Measurements from ENCODE around the gene AVL9.

AVL9 gene

DNA sequence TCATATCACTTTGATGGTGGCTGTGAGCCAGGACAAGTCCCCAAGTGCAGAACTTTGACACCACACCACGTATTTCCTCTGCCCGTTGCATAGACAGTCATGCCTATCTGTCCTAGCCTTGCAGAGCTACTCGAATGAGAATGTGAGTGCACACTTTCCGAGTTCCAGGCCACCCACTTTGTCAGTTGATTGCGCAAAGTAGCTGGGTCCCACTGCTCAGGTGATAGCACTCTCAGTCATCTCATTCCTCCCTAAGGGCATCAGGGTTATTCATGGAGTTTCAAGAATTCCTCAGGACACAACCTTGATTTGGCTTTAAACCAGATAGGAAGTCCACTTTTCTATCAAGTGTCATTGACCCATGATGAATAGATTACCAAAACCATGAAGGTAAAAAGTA is 24.4 kb upstream of the AVL9 start:
- H3K4me2 ChIP-seq (ENCODE audit: low read length): no peak overlapping the region
- H3K79me2 ChIP-seq (ENCODE audit: insufficient read depth, low read length): no peaks in the 10 kb centered on the region
- H3K36me3 ChIP-seq (ENCODE audit: insufficient read depth, low read length): no peaks in the 10 kb centered on the region
- H3K27ac ChIP-seq (ENCODE audit: low read depth, low read length, poor library complexity, severe bottlenecking): no peak overlapping the region
- H4K20me1 ChIP-seq (ENCODE audit: insufficient read depth, low read length): no peaks in the 10 kb centered on the region
- H3K9me3 ChIP-seq (ENCODE audit: low read length): no peaks in the 10 kb centered on the region
- no peaks in the 10 kb centered on the region for H3F3A ChIP-seq (ENCODE audit: insufficient read depth, low read length)
- no peaks in the 10 kb centered on the region for H3K9me2 ChIP-seq (ENCODE audit: low read depth, low read length)
- no peak overlapping the region for H2AFZ ChIP-seq (ENCODE audit: low read length)
- H3K27me3 ChIP-seq (ENCODE audit: insufficient read depth, low read length): no peaks in the 10 kb centered on the region
- H3K4me1 ChIP-seq (ENCODE audit: insufficient read depth, low read length, severe bottlenecking): no peaks in the 10 kb centered on the region
- no peak overlapping the region for H3K9ac ChIP-seq (ENCODE audit: low read length)
- no peak for TF ChIP-seq EZH2 (IDR thresholded peaks at IDR 0.05; ENCODE audit: borderline replicate concordance, low read length)
- H3K4me3 ChIP-seq (ENCODE audit: low read depth, low read length, poor library complexity, severe bottlenecking): no peak overlapping the region

DNA sequence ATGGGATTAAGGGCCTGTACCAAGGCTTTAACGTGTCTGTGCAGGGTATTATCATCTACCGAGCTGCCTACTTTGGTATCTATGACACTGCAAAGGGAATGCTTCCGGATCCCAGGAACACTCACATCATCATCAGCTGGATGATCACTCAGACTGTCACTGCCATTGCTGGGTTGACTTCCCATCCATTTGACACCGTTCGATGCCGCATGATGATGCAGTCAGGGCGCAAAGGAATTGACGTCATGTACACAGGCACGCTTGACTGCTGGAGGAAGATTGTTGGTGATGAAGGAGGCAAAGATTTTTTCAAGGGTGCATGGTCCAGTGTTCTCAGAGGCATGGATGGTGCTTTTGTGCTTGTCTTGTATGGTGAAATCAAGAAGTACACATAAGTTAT is 23.3 kb upstream of the AVL9 start:
- H3K4me2 ChIP-seq (ENCODE audit: low read length): no peak overlapping the region
- no peaks in the 10 kb centered on the region for H3K4me1 ChIP-seq (ENCODE audit: insufficient read depth, low read length, severe bottlenecking)
- no peaks in the 10 kb centered on the region for H3K9me2 ChIP-seq (ENCODE audit: low read depth, low read length)
- no peak overlapping the region for H3K4me3 ChIP-seq (ENCODE audit: low read depth, low read length, poor library complexity, severe bottlenecking)
- no peaks in the 10 kb centered on the region for H3K9me3 ChIP-seq (ENCODE audit: low read length)
- no peaks in the 10 kb centered on the region for H3K79me2 ChIP-seq (ENCODE audit: insufficient read depth, low read length)
- no peaks in the 10 kb centered on the region for H3K36me3 ChIP-seq (ENCODE audit: insufficient read depth, low read length)
- no peak overlapping the region for H3K27ac ChIP-seq (ENCODE audit: low read depth, low read length, poor library complexity, severe bottlenecking)
- H3F3A ChIP-seq (ENCODE audit: insufficient read depth, low read length): no peaks in the 10 kb centered on the region
- H2AFZ ChIP-seq (ENCODE audit: low read length): no peak overlapping the region
- H4K20me1 ChIP-seq (ENCODE audit: insufficient read depth, low read length): no peaks in the 10 kb centered on the region
- H3K9ac ChIP-seq (ENCODE audit: low read length): no peak overlapping the region
- H3K27me3 ChIP-seq (ENCODE audit: insufficient read depth, low read length): no peaks in the 10 kb centered on the region
- no peak for TF ChIP-seq EZH2 (IDR thresholded peaks at IDR 0.05; ENCODE audit: borderline replicate concordance, low read length)
- no peak for TF ChIP-seq CTCF (IDR thresholded peaks at IDR 0.05; ENCODE audit: low read length)

GRCh38 chr7:32474008-32474407 is 21.3 kb upstream of the AVL9 start:
- TF ChIP-seq CTCF (IDR thresholded peaks at IDR 0.05; ENCODE audit: low read length) (no peak), EZH2 (IDR thresholded peaks at IDR 0.05; ENCODE audit: borderline replicate concordance, low read length) (no peak)
- no peaks in the 10 kb centered on the region for H3K4me1 ChIP-seq (ENCODE audit: insufficient read depth, low read length, severe bottlenecking)
- no peak overlapping the region for H3K4me2 ChIP-seq (ENCODE audit: low read length)
- no peaks in the 10 kb centered on the region for H3F3A ChIP-seq (ENCODE audit: insufficient read depth, low read length)
- no peaks in the 10 kb centered on the region for H3K27me3 ChIP-seq (ENCODE audit: insufficient read depth, low read length)
- no peak overlapping the region for H3K9ac ChIP-seq (ENCODE audit: low read length)
- no peak overlapping the region for H3K27ac ChIP-seq (ENCODE audit: low read depth, low read length, poor library complexity, severe bottlenecking)
- no peaks in the 10 kb centered on the region for H3K9me2 ChIP-seq (ENCODE audit: low read depth, low read length)
- H4K20me1 ChIP-seq (ENCODE audit: insufficient read depth, low read length): no peaks in the 10 kb centered on the region
- H3K4me3 ChIP-seq (ENCODE audit: low read depth, low read length, poor library complexity, severe bottlenecking): no peak overlapping the region
- no peak overlapping the region for H2AFZ ChIP-seq (ENCODE audit: low read length)
- no peaks in the 10 kb centered on the region for H3K9me3 ChIP-seq (ENCODE audit: low read length)
- no peaks in the 10 kb centered on the region for H3K79me2 ChIP-seq (ENCODE audit: insufficient read depth, low read length)
- no peaks in the 10 kb centered on the region for H3K36me3 ChIP-seq (ENCODE audit: insufficient read depth, low read length)

DNA sequence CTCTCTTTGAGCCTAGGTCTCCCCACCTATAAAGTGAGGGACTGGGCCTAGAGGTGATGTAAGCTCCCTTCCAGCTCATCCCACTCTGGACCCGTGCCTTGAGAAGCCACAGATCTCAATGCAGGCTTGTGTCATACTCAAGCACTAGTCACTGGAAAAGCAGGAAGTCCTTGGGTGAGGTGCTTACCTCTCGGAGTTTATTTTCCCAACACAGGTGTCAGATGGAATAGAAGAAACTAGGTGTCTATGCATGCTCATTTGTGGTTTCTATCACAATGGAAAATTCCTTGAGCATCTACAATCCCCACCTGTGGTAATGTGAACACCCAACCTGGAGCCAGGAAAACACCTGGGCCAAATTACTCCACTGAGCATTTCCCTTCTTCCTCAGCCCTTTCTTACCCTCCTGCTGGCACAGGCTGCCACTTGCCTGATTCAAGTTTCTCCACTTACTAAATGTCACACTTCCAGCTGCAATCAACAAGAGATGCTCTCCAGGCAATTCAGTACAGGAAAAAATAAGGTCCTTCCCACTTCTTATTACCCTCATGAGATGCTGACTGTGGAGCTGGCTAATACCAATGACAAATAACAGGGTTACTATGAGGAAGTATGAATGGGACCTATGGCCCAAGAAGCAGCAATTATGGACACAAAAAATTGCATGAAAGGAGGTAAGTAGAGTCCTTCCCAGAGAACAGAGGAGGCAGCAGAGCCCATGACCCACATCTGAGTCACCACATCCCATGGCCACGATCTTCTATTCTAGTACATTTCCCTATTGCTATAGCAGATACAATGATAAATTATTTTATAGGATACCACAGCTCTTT is 18.3 kb upstream of the AVL9 start:
- Histone ChIP-seq H3K4me3 (ENCODE audit: low read depth, low read length, poor library complexity, severe bottlenecking) (no peak overlapping the region), H3K36me3 (ENCODE audit: insufficient read depth, low read length) (no peaks in the 10 kb centered on the region), H3K9ac (ENCODE audit: low read length) (no peak overlapping the region), H3K27ac (ENCODE audit: low read depth, low read length, poor library complexity, severe bottlenecking) (no peak overlapping the region), H2AFZ (ENCODE audit: low read length) (no peak overlapping the region), H3K9me3 (ENCODE audit: low read length) (no peaks in the 10 kb centered on the region), H3K4me2 (ENCODE audit: low read length) (no peak overlapping the region), H3K9me2 (ENCODE audit: low read depth, low read length) (no peaks in the 10 kb centered on the region), H3K27me3 (ENCODE audit: insufficient read depth, low read length) (no peaks in the 10 kb centered on the region), H4K20me1 (ENCODE audit: insufficient read depth, low read length) (no peaks in the 10 kb centered on the region), H3K79me2 (ENCODE audit: insufficient read depth, low read length) (no peaks in the 10 kb centered on the region), H3K4me1 (ENCODE audit: insufficient read depth, low read length, severe bottlenecking) (no peaks in the 10 kb centered on the region), H3F3A (ENCODE audit: insufficient read depth, low read length) (no peaks in the 10 kb centered on the region)
- no peak for TF ChIP-seq EZH2 (IDR thresholded peaks at IDR 0.05; ENCODE audit: borderline replicate concordance, low read length)
- TF ChIP-seq CTCF (IDR thresholded peaks at IDR 0.05; ENCODE audit: low read length): no peak
